Activated T-cell treated with anti-CD3 and anti-CD28 coated beads, Interleukin-2, amount 50 U/mL, for 4 hours (primary cell): Measurements from ENCODE around the gene UBE4A. TPM values are rescaled to one million over a fixed set of nuclear protein-coding genes. Genes with fewer than 3 reads are reported as not detected.

ENCODE experiments used
- ATAC-seq, 2 donors: fragments of 200-7000 bp; cut with Tn5 transposase; one replicate each; pipeline ENCODE4 v1.10.0; 2021
- DNase-seq: peaks from one replicate; pipeline ENCODE4 v3.0.0-alpha.2; 2020
- H3K27me3 Mint-ChIP-seq: one replicate; pipeline ENCODE4 v1.8.0; 2021; ENCODE audit warnings: low read depth, mixed read lengths
- H3K36me3 Mint-ChIP-seq: one replicate; pipeline ENCODE4 v1.8.0; 2022; ENCODE audit warnings: mixed read lengths; ENCODE audit not compliant: insufficient read depth
- H3K4me1 Mint-ChIP-seq: one replicate; pipeline ENCODE4 v1.8.0; 2021; ENCODE audit warnings: low read depth, mixed read lengths
- H3K4me3 Mint-ChIP-seq: one replicate; pipeline ENCODE4 v1.8.0; 2021; ENCODE audit warnings: mild to moderate bottlenecking, moderate library complexity, mixed read lengths
- H3K9me3 Mint-ChIP-seq: one replicate; pipeline ENCODE4 v1.8.0; 2021; ENCODE audit warnings: mixed read lengths
- total RNA-seq, 3 donors: library from RNA; stranded (reverse); gene quantifications; one replicate each; pipeline ENCODE4 v1.2.1, GENCODE V29; 2021

UBE4A gene, protein sequence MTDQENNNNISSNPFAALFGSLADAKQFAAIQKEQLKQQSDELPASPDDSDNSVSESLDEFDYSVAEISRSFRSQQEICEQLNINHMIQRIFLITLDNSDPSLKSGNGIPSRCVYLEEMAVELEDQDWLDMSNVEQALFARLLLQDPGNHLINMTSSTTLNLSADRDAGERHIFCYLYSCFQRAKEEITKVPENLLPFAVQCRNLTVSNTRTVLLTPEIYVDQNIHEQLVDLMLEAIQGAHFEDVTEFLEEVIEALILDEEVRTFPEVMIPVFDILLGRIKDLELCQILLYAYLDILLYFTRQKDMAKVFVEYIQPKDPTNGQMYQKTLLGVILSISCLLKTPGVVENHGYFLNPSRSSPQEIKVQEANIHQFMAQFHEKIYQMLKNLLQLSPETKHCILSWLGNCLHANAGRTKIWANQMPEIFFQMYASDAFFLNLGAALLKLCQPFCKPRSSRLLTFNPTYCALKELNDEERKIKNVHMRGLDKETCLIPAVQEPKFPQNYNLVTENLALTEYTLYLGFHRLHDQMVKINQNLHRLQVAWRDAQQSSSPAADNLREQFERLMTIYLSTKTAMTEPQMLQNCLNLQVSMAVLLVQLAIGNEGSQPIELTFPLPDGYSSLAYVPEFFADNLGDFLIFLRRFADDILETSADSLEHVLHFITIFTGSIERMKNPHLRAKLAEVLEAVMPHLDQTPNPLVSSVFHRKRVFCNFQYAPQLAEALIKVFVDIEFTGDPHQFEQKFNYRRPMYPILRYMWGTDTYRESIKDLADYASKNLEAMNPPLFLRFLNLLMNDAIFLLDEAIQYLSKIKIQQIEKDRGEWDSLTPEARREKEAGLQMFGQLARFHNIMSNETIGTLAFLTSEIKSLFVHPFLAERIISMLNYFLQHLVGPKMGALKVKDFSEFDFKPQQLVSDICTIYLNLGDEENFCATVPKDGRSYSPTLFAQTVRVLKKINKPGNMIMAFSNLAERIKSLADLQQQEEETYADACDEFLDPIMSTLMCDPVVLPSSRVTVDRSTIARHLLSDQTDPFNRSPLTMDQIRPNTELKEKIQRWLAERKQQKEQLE
- total RNA-seq = 10 to 100 TPM; 43.7 to 45.1 (median 45.0) TPM

DNA sequence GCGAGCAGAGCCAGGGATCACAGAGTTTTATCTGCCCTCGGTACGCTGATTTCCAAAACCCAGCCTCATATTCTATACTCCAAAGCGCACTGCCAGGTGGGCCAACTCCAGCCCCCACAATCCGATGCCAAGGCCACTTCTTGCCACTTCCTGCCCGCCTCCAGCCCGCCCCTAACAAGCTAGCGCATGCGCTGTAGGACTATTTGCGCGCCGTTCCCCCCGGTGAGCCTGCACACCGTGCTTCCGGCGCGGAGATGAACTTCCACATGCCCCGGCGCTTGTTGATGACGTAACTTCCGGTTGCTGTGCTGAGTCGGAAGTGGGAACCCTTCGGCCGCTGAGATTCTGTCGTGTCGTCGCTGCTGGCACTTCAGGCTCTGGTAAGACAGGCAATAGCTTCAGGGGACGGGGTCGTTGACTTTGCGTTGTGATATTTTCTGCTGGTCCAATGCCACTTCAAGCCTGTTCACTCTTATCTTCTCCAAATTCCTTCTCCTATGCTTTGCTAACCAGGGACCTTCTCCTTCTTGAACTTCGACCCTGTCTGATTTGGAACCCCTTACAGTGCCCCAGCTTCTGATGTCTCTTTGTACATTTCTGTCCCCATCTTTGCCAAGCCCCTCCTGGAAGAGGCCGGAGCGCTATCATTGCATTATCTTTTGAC, at the start of gene UBE4A:
UBE4A (plus strand) TSS at position 306 of the 664 bp plus-strand sequence. CDS start 5,481 bp downstream, outside the sequence.
- no peaks in the 10 kb centered on the region for H3K9me3 Mint-ChIP-seq

DNA sequence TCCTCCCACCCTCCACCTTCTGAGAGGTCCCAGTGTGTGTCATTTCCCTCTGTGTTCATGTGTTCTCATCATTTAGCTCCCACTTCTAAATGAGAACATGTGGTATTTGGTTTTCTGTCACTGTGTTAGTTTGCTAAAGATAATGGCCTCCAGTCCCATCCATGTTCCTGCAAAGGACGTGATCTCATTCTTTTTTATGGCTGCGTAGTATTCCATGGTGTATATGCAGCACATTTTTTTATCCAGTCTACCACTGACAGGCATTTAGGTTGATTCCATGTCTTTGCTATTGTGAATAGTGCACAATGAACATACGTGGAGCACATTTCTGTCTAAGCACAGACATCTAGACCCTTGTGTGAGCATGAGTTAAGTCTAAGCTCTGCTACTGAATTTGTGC, 49.1 kb upstream of the UBE4A start:
- peaks cover 70% of the 10 kb centered on the region for H3K36me3 Mint-ChIP-seq
- H3K27me3 Mint-ChIP-seq = no peaks in the 10 kb centered on the region
- DNase-seq = no peak
- H3K9me3 Mint-ChIP-seq = no peaks in the 10 kb centered on the region
- no peak overlapping the region for H3K4me3 Mint-ChIP-seq
- ATAC-seq = no peak
- H3K4me1 Mint-ChIP-seq = peaks cover 85% of the 10 kb centered on the region

More for the DNA sequence above, at the start of gene UBE4A:
- peak; percentile 99 for DNase-seq
- Mint-ChIP-seq H3K36me3 (peaks cover 15% of the 10 kb centered on the region), H3K4me3 (peak within 1 kb of the TSS; percentile 98), H3K27me3 (no peaks in the 10 kb centered on the region), H3K4me1 (peaks cover 50% of the 10 kb centered on the region)
- ATAC-seq = peak; percentile 96

DNA sequence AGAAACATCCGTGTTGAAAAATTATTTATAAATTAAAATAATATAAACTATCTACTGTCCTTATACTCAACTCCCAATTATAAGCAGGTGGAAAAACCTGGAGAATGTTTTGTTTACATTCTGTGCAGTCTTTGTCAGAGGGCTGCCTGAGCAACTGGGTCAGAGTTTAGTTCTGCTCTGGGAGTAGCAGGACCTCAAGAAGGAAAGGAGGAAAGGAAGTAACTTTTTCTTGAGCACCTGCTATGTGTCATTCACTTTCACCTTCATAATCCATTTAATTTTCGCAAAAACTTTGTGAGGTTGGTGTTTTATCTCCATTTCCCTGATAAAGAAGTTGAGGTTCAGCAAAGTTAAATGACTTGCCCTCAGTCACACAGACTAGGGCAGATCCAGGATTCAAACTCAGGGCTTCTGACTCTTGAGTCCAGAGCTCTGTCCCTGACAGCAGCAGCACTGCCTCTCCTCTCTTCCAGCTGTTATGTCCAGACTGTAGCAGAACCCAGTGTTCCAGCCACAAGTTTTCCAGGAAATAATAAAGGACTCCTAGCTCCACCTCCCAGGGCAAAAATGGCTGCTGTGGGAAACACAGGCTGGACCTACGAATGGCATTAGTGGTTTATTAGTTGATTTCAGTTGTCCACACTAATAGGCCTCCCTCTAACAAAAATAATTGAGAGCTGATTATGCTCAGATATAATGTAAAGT, 48.5 kb upstream of the UBE4A start:
- H3K9me3 Mint-ChIP-seq = no peaks in the 10 kb centered on the region

DNA sequence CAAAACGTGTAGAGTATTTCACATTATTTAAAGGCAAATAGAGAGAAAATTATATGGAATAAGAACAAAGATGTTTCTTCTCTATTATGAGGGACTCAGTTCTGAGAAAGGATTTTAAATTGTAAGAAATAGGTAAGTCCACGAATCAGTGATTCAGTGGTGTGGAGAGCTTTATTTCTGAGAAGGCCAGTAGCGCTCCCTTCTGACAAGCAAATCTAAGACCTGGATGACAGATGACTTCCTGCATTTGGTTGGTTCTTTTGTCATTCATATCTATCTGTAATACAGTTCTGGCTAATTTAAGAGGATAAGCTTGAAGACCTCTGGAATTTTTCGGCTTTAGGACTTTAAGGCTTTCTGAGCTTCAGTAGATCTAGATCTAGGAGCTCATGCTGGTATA, 47.9 kb upstream of the UBE4A start:
- Mint-ChIP-seq H3K4me1 (peaks cover 91% of the 10 kb centered on the region), H3K4me3 (no peak overlapping the region), H3K9me3 (no peaks in the 10 kb centered on the region), H3K27me3 (no peaks in the 10 kb centered on the region), H3K36me3 (peaks cover 70% of the 10 kb centered on the region)
- DNase-seq (no peak), ATAC-seq (no peak)

More for the DNA sequence above, 48.5 kb upstream of the UBE4A start:
- DNase-seq (no peak), ATAC-seq (no peak)
- peaks cover 72% of the 10 kb centered on the region for H3K36me3 Mint-ChIP-seq
- peaks cover 89% of the 10 kb centered on the region for H3K4me1 Mint-ChIP-seq
- H3K4me3 Mint-ChIP-seq = no peak overlapping the region
- H3K27me3 Mint-ChIP-seq = no peaks in the 10 kb centered on the region

DNA sequence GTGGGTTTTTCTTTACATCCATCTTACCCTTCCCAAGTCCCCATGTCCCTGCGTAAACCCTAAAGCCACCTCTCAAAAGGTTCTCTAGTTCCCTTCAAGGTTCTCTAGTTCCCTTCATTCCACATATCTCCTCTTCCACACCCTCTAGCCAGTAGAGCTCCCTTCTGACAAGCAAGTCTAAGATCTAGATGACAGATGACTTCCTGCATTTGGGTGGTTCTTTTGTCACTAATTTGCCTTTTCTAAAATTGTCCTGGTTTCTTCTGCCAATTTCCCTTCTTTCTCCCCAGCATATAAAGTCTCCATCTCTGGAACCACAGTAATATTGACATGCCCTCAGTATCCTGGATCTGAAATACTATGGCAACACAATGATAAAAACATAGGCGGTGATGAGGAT, 47.1 kb upstream of the UBE4A start:
- H3K4me3 Mint-ChIP-seq = no peak overlapping the region
- no peaks in the 10 kb centered on the region for H3K27me3 Mint-ChIP-seq
- H3K36me3 Mint-ChIP-seq = peaks cover 68% of the 10 kb centered on the region
- DNase-seq = no peak
- H3K4me1 Mint-ChIP-seq = peaks cover 91% of the 10 kb centered on the region
- no peak for ATAC-seq
- H3K9me3 Mint-ChIP-seq = no peaks in the 10 kb centered on the region

DNA sequence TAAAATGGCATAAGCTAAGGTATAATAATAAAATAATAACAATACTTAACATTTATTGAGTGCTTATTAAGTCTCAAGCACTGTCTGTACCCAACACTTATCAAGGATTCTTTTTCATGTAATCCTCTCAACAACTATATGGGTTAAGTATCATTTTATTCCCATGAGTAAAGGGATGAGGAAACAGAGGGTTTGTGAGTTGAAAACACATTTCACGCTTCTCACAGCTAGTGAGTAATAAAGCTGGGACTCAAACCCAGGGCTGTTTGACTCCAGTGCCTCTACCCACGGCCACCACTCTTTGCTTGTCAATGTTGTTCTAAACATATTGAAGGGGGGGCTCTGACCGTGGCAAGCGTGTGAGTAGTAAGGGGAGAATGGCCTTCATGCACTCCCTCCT, 46.2 kb upstream of the UBE4A start:
- Mint-ChIP-seq H3K4me3 (no peak overlapping the region), H3K4me1 (peaks cover 87% of the 10 kb centered on the region), H3K36me3 (peaks cover 61% of the 10 kb centered on the region), H3K27me3 (no peaks in the 10 kb centered on the region), H3K9me3 (no peaks in the 10 kb centered on the region)
- ATAC-seq (no peak), DNase-seq (no peak)

DNA sequence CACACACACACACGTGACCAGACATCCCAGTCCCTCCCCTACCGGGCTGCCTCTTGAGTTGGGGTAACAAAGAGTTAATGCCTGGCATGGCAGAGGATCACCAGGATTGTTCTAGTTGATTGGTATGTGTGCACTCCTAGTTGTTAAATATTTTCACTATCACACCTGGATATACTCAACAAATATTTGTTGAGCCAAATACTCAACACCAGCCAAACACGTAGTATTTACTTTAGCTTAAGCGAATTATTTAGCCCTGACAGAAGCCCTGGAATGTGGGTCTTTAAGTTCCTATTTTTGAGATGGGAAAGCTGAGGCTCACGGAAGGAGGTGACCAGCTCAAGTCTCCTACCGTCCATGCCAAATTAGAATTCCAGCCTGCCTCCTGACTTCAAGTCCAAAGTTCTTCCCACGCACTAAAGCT, 44.4 kb upstream of the UBE4A start:
- Mint-ChIP-seq H3K27me3 (no peaks in the 10 kb centered on the region), H3K4me1 (peaks cover 89% of the 10 kb centered on the region), H3K4me3 (no peak overlapping the region), H3K36me3 (peaks cover 46% of the 10 kb centered on the region), H3K9me3 (no peaks in the 10 kb centered on the region)
- DNase-seq (no peak), ATAC-seq (no peak)

DNA sequence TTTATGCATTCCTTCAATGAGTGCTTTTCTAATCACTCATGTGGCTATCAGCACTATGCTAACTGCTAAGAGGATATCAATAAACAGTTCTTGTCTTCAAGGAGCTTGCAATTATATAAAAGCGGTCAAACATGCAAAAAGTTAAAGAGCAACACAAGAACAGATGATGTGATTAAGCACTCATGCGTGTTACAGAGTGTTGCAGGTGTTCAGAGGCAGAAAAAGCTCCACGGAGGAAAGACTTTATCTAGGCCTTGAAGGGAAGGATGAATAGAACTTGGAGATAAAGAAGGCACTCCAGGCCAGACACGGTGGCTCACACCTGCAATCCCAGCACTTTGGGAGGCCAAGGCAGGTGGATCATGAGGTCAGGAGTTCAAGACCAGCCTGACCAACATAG, 41.3 kb upstream of the UBE4A start:
- Mint-ChIP-seq H3K4me1 (peaks cover 81% of the 10 kb centered on the region), H3K4me3 (no peak overlapping the region), H3K36me3 (peaks cover 28% of the 10 kb centered on the region), H3K9me3 (no peaks in the 10 kb centered on the region), H3K27me3 (no peaks in the 10 kb centered on the region)
- no peak for ATAC-seq
- DNase-seq = no peak

DNA sequence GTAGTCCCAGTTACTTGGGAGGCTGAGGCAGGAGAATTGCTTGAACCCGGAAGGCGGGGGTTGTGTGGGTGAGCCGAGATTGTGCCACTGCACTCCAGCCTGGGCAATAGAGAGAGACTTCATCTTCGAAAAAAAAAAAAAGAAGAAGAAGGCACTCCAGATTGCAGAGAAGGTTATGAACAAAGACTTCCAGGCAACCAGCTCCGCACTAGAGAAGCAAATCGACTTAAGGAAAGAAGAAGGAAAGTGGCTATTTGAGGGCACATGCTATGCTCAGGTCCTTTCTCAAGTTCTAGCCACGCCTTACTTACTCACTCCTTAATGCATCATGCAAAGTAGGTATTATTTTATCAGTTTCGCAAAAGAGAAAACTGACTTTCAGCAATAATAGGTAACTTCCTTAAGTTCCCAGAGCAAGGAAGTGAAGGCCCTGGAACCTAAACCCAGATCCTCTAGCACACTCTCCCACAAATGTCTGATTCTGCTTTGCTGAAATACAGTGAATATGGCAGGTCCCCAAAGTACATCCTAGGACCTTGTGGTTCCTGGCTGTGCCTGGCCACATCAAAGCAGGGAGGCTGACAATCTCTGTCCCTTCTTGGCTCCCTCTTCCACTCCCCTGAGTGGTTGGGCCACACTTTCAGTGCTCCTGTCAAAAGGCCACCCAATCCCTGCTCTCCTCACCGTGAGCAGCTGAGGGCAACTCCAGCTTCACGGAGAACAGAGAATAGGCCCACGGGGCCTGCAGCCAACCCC, 40.6 kb upstream of the UBE4A start:
- Mint-ChIP-seq H3K9me3 (no peaks in the 10 kb centered on the region), H3K27me3 (no peaks in the 10 kb centered on the region), H3K36me3 (peaks cover 30% of the 10 kb centered on the region), H3K4me1 (peaks cover 82% of the 10 kb centered on the region), H3K4me3 (no peak overlapping the region)
- ATAC-seq (no peak), DNase-seq (no peak)

DNA sequence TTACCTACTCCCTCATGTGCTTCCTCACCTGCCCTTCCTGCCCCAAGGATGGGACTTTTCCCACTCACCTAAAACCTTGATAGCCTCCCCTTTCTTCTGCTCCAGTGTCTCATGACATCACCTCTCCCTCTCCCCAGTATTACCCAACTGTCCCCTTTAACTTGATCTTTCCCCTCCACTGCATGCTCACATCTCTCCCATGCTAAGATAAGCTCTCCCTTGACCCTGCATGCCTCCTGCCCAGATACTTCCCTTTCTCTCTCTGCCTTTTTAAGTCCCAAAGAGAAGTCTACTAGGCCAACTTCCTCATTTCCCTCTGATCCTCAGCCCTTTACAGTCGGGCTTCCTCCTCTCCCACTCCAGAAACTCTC, 40.1 kb upstream of the UBE4A start:
- Mint-ChIP-seq H3K27me3 (no peaks in the 10 kb centered on the region), H3K36me3 (peaks cover 27% of the 10 kb centered on the region), H3K4me1 (peaks cover 79% of the 10 kb centered on the region), H3K9me3 (no peaks in the 10 kb centered on the region), H3K4me3 (no peak overlapping the region)
- ATAC-seq (no peak), DNase-seq (no peak)

DNA sequence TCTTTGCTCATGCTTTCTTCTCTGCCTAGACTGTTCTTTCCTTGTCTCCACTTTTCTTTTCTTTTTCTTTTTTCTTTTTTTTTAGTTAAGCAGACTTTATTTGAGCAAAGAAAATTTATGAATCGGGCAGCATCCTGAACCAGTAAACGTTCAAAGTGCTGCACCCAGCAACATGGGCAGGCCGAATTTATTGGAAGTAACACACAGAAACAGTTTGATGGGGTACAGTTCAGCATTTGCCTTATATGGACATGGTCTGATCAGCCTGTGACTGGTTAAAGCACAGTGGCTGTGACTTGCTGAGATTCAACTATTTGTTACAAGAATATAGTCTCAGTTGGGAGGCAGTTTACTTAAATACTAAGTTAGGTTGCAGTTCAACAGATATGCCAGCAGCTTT, 38.9 kb upstream of the UBE4A start:
- peaks cover 72% of the 10 kb centered on the region for H3K4me1 Mint-ChIP-seq
- ATAC-seq (no peak), DNase-seq (no peak)
- H3K4me3 Mint-ChIP-seq = no peak overlapping the region
- H3K27me3 Mint-ChIP-seq = no peaks in the 10 kb centered on the region
- H3K36me3 Mint-ChIP-seq = peaks cover 21% of the 10 kb centered on the region
- no peaks in the 10 kb centered on the region for H3K9me3 Mint-ChIP-seq

DNA sequence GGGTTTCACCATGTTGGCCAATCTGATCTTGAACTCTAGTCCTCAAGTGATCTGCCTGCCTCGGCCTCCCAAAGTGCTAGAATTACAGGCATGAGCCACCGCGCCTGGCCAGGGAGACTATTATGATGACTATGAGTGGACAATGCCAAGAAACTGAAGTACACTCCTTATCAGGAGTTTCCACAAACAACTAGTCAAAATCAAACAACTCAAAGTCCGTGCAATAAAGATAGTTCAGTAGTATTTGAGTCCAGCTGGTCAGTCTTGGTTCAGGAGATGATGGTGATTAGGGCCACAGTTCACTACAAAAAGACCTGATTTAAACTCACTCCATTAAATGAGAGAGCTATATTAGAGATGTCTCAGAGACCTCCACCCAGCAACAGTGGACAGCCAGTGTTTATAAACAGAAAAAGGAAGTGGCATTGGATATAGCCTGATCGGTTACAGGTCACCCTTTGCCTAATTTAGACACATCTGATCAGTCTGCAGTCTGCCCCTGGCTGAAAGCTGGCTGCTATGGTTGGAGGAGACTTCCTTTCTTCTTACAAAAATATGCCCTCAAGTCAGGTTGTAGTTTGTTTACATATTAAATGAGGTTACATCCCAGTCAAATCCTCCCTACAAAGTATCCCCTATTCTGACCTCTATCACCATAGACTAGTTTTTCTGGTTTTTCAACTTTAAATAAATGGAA, 37.9 kb upstream of the UBE4A start:
- Mint-ChIP-seq H3K4me1 (peaks cover 62% of the 10 kb centered on the region), H3K9me3 (no peaks in the 10 kb centered on the region)

DNA sequence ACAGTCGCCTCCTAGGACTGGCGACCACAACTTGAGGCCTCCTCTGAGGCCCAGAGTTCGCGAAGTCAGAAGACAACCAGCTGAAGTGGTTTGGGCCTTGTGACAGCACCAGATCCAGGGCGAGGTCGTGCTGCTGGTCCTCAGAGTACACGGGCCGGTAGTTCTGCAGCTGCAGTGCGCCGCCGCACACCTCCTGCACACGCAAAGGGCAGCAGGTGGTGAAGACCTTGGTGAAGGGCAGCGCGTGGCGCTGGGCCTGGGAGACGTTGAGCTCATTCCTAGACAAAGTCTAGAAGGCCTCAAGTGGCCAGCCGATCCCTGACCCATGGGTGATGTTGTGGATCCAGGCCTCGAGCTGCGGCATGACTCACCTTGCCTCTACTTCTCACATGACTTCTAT, 36.7 kb upstream of the UBE4A start:
- no peak for ATAC-seq
- Mint-ChIP-seq H3K9me3 (no peaks in the 10 kb centered on the region), H3K4me3 (no peak overlapping the region), H3K36me3 (peaks cover 14% of the 10 kb centered on the region), H3K4me1 (peaks cover 52% of the 10 kb centered on the region), H3K27me3 (no peaks in the 10 kb centered on the region)
- no peak for DNase-seq

More for the DNA sequence above, 37.9 kb upstream of the UBE4A start:
- Mint-ChIP-seq H3K27me3 (no peaks in the 10 kb centered on the region), H3K36me3 (peaks cover 20% of the 10 kb centered on the region), H3K4me3 (no peak overlapping the region)
- no peak for DNase-seq
- no peak for ATAC-seq
